ENCODE data around the gene NFIB.

The NFIB gene

GRCh38 chr9:14147738-14148137, 166.2 kb downstream of the NFIB start:
- no peak for DNase-seq (ENCODE audit: low read depth)

GRCh38 chr9:14146201-14146874, 167.6 kb downstream of the NFIB start:
- no peak for DNase-seq (ENCODE audit: low read depth)

- no peak for DNase-seq (ENCODE audit: low read depth)
Measured at GRCh38 chr9:14144215-14144614, 169.7 kb downstream of the NFIB start.

- DNase-seq (ENCODE audit: low read depth), result no peak
Measured at GRCh38 chr9:14141699-14142098, 172.2 kb downstream of the NFIB start.

- DNase-seq (ENCODE audit: low read depth), result no peak
Measured at GRCh38 chr9:14140096-14140697, 173.7 kb downstream of the NFIB start.

GRCh38 chr9:14139287-14139686, 174.7 kb downstream of the NFIB start:
- no peak for DNase-seq (ENCODE audit: low read depth)

- DNase-seq (ENCODE audit: low read depth), result no peak
Measured at GRCh38 chr9:14136646-14137370, 177.1 kb downstream of the NFIB start.

- no peak for DNase-seq (ENCODE audit: low read depth)
Measured at GRCh38 chr9:14136047-14136635, 177.8 kb downstream of the NFIB start.

- DNase-seq (ENCODE audit: low read depth), result no peak
Measured at GRCh38 chr9:14135421-14135820, 178.5 kb downstream of the NFIB start.

- no peak for DNase-seq (ENCODE audit: low read depth)
Measured at GRCh38 chr9:14133394-14133793, 180.5 kb downstream of the NFIB start.

- DNase-seq (ENCODE audit: low read depth), result no peak
Measured at GRCh38 chr9:14132775-14133174, 181.2 kb downstream of the NFIB start.

- no peak for DNase-seq (ENCODE audit: low read depth)
Measured at GRCh38 chr9:14131356-14132088, 182.4 kb downstream of the NFIB start.

GRCh38 chr9:14127656-14128055, 186.3 kb downstream of the NFIB start:
- no peak for DNase-seq (ENCODE audit: low read depth)

- no peak for DNase-seq (ENCODE audit: low read depth)
Measured at GRCh38 chr9:14119694-14120514, 194.0 kb downstream of the NFIB start.

GRCh38 chr9:14112226-14112625, 201.7 kb downstream of the NFIB start:
- DNase-seq (ENCODE audit: low read depth), result no peak

GRCh38 chr9:14111696-14112095, 202.2 kb downstream of the NFIB start:
- no peak for DNase-seq (ENCODE audit: low read depth)

- DNase-seq (ENCODE audit: low read depth), result no peak
Measured at GRCh38 chr9:14107977-14108376, 206.0 kb downstream of the NFIB start.

- no peak for DNase-seq (ENCODE audit: low read depth)
Measured at GRCh38 chr9:14107495-14107894, 206.4 kb downstream of the NFIB start.

- no peak for DNase-seq (ENCODE audit: low read depth)
Measured at GRCh38 chr9:14106699-14107098, 207.2 kb downstream of the NFIB start.

- DNase-seq (ENCODE audit: low read depth), result no peak
Measured at GRCh38 chr9:14104496-14104895, 209.4 kb downstream of the NFIB start.

GRCh38 chr9:14103115-14103514, 210.8 kb downstream of the NFIB start:
- DNase-seq (ENCODE audit: low read depth), result no peak

All from activated T-cell treated with anti-CD3 and anti-CD28 coated beads for 1 hour (primary cell).